Colonic mucosa (tissue), 4 donors: ENCODE data around the gene SCFD2. TPM values are rescaled to one million over a fixed set of nuclear protein-coding genes. Genes with fewer than 3 reads are reported as not detected.

Experiments
- DNase-seq: peaks from one replicate; pipeline ENCODE4 v3.0.0-alpha.2; 2020
- H3K27ac ChIP-seq: fragments of 200-600 bp; one replicate; pipeline ENCODE4 v1.8.0; 2021
- H3K27me3 ChIP-seq: fragments of 200-600 bp; one replicate; pipeline ENCODE4 v1.8.0; 2021
- H3K36me3 ChIP-seq: fragments of 200-600 bp; one replicate; pipeline ENCODE4 v1.8.0; 2021
- H3K4me1 ChIP-seq: fragments of 200-600 bp; one replicate; pipeline ENCODE4 v1.8.0; 2021; ENCODE audit warnings: mild to moderate bottlenecking
- H3K4me3 ChIP-seq: fragments of 200-600 bp; one replicate; pipeline ENCODE4 v1.8.0; 2021
- H3K9ac ChIP-seq, 2 donors: one replicate each; pipeline ENCODE4 v1.7.0; 2013; ENCODE audit warnings: control low read depth in 2 of 2, low read depth in 2 of 2, low read length in 2 of 2
- H3K9me3 ChIP-seq: fragments of 200-600 bp; one replicate; pipeline ENCODE4 v1.8.0; 2021
- CTCF ChIP-seq: fragments of 200-600 bp; IDR thresholded peaks from one replicate; pipeline ENCODE4 v1.8.0; 2022; ENCODE audit warnings: antibody characterized with exemption, mild to moderate bottlenecking
- intact Hi-C: fragments of 100-400 bp; cut with DNase I; formaldehyde crosslinking; loops from one replicate; pipeline ENCODE4 v1.14.1; 2022
- total RNA-seq, 2 donors: library from RNA; stranded (reverse); fragmentation: NEBNext Ultra II Directional in 1 of 2; extraction: Animal tissue kit (Norgen Biotek cat#: 25700) in 1 of 2; gene quantifications; one replicate each; pipeline ENCODE4 v1.2.1, GENCODE V29; 2021
- donor health status: healthy.
- donor health status: DM: no; HTN: no; CAD: no.
- donor health status: DM: no; HTN: no; CAD: no.

Gene SCFD2
- total RNA-seq, 2 donors from 2014 or later, result 11.5 to 29.4 TPM

- Histone ChIP-seq H3K4me3 (no peak overlapping the region), H3K36me3 (no peaks in the 10 kb centered on the region), H3K4me1 (no peaks in the 10 kb centered on the region), H3K27me3 (no peaks in the 10 kb centered on the region), H3K9ac (no peak overlapping the region), H3K27ac (no peak overlapping the region), H3K9me3 (no peaks in the 10 kb centered on the region)
- TF ChIP-seq CTCF, result no peak
- no peak for DNase-seq
- intact Hi-C loops, result no loop called here
Measured at GRCh38 chr4:53068755-53069330, 297.0 kb downstream of the SCFD2 start.

GRCh38 chr4:53067125-53067802 lies 298.6 kb downstream of the SCFD2 start:
- no peak for DNase-seq
- no peak for TF ChIP-seq CTCF
- Histone ChIP-seq H3K4me3 (no peak overlapping the region), H3K27me3 (no peaks in the 10 kb centered on the region), H3K4me1 (no peaks in the 10 kb centered on the region), H3K27ac (no peak overlapping the region), H3K36me3 (no peaks in the 10 kb centered on the region), H3K9ac (no peak overlapping the region), H3K9me3 (no peaks in the 10 kb centered on the region)
- intact Hi-C loops, result no loop called here

- no peak for TF ChIP-seq CTCF
- no peak overlapping the region for H3K9ac ChIP-seq
- intact Hi-C loops, result no loop called here
- H3K36me3 ChIP-seq, result no peaks in the 10 kb centered on the region
- no peak overlapping the region for H3K4me3 ChIP-seq
- no peak for DNase-seq
- H3K27ac ChIP-seq, result peak overlapping the region; percentile 45
- no peaks in the 10 kb centered on the region for H3K27me3 ChIP-seq
- no peaks in the 10 kb centered on the region for H3K9me3 ChIP-seq
- H3K4me1 ChIP-seq, result no peaks in the 10 kb centered on the region
Measured at GRCh38 chr4:53066155-53066554, 299.7 kb downstream of the SCFD2 start.

- H3K36me3 ChIP-seq, result no peaks in the 10 kb centered on the region
- intact Hi-C loops, result no loop called here
- TF ChIP-seq CTCF, result no peak
- DNase-seq, result no peak
- H3K27me3 ChIP-seq, result no peaks in the 10 kb centered on the region
- no peak overlapping the region for H3K4me3 ChIP-seq
- no peak overlapping the region for H3K9ac ChIP-seq
- no peaks in the 10 kb centered on the region for H3K4me1 ChIP-seq
- no peaks in the 10 kb centered on the region for H3K9me3 ChIP-seq
- peak overlapping the region; percentile 43 for H3K27ac ChIP-seq
Measured at GRCh38 chr4:53064609-53065008, 301.3 kb downstream of the SCFD2 start.

DNA sequence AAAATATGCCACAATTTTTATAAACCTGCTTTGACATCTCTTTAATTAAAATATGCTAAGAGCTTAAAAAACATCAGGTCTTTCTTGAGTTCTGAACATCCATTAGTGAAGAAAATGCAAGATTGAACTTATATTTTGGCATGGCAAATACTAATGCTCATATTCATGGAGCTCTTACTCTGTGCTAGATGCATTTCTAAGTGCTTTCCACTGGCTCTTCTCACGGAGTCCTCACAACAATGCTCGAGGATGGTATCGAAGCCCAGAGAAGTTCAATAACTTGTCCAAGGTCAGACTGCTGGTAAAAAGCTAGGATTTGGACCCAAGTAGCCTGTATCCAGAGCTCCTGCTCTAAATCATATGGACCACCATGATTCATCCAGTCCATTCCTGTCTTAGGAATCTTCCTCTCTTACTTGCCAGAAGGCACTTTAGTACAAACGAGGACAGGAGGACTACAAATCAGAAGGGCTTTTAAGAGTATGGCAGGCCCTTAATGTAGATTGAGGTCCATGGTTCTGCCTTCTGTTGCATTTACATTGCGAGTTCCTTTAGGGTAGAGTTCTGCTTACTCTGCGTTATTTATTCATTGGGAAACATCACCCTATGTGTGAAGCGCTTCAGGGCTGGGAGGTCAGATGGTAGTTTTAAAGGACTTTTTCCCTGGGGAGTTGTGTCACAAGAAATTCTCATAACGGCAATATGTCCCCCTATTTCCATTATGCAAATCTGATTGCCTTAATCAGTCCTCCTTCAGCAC lies 304.6 kb downstream of the SCFD2 start:
- H3K36me3 ChIP-seq, result no peaks in the 10 kb centered on the region
- H3K4me3 ChIP-seq, result no peak overlapping the region
- H3K9me3 ChIP-seq, result no peaks in the 10 kb centered on the region
- H3K27me3 ChIP-seq, result no peaks in the 10 kb centered on the region
- H3K9ac ChIP-seq, result no peak overlapping the region
- H3K27ac ChIP-seq, result no peak overlapping the region
- no peak for DNase-seq
- no peaks in the 10 kb centered on the region for H3K4me1 ChIP-seq
- intact Hi-C loops, result no loop called here
- no peak for TF ChIP-seq CTCF
